Prostate gland (tissue), 2 donors: ENCODE data around the gene CSRNP3. TPM values are rescaled to one million over a fixed set of nuclear protein-coding genes. Genes with fewer than 3 reads are reported as not detected.

ENCODE experiments used
- DNase-seq: peaks from one replicate; pipeline ENCODE4 v3.0.0-alpha.2; 2019; ENCODE audit warnings: low spot score
- H3K27ac ChIP-seq, 2 donors: fragments of 200-600 bp; sonication (generic); 2 replicates each; pipeline ENCODE4 v1.5.1; 2017 to 2019
- H3K27me3 ChIP-seq: fragments of 200-600 bp; sonication (generic); replicated peaks from 2 replicates; pipeline ENCODE4 v1.5.1; 2019; ENCODE audit not compliant: insufficient read depth
- H3K36me3 ChIP-seq, 2 donors: fragments of 200-600 bp; sonication (generic); 1 replicate in 1 of 2; 2 replicates in 1 of 2; pipeline versions ENCODE4 v1.5.1 to v1.8.1; 2017 to 2019
- H3K4me1 ChIP-seq: fragments of 200-600 bp; sonication (generic); replicated peaks from 2 replicates; pipeline ENCODE4 v1.5.1; 2019
- H3K4me3 ChIP-seq, 2 donors: fragments of 200-600 bp; sonication (generic); 2 replicates each; pipeline ENCODE4 v1.5.1; 2017 to 2019
- H3K9me3 ChIP-seq: fragments of 200-600 bp; sonication (generic); 2 replicates; pipeline ENCODE4 v1.5.1; 2017
- POLR2A ChIP-seq: fragments of 450-650 bp; IDR thresholded peaks from one replicate; pipeline ENCODE4 v1.6.1; 2016; ENCODE audit warnings: antibody characterized with exemption, mild to moderate bottlenecking
- POLR2AphosphoS5 ChIP-seq: sonication (generic); formaldehyde crosslinking; IDR thresholded peaks from one replicate; pipeline ENCODE4 v1.6.1; 2017; ENCODE audit warnings: antibody characterized with exemption
- intact Hi-C: fragments of 100-400 bp; cut with DNase I; formaldehyde crosslinking; loops from one replicate; pipeline ENCODE4 v1.14.2; 2022
- total RNA-seq, 2 donors: library from RNA; depleted of rRNA; stranded (reverse); fragments of >200 nt; gene quantifications; one replicate each; pipeline ENCODE4 v1.1.0, GENCODE V29; 2016
- TF ChIP-seq, protein P1 (sequence below), 4 experiments: fragments of 200-600 bp in 2 of 4; fragments of 450-650 bp in 2 of 4; sonication (generic) in 2 of 4; IDR thresholded peaks; 1 replicate in 3 of 4; 2 replicates in 1 of 4; pipeline ENCODE4 v1.5.1; 2016 to 2019; ENCODE audit warnings: antibody characterized with exemption in 4 of 4, mild to moderate bottlenecking in 2 of 4, moderate library complexity in 2 of 4

The CSRNP3 gene
- total RNA-seq, 2 donors from 2014 or later = 3.3 to 4.0 TPM

DNA sequence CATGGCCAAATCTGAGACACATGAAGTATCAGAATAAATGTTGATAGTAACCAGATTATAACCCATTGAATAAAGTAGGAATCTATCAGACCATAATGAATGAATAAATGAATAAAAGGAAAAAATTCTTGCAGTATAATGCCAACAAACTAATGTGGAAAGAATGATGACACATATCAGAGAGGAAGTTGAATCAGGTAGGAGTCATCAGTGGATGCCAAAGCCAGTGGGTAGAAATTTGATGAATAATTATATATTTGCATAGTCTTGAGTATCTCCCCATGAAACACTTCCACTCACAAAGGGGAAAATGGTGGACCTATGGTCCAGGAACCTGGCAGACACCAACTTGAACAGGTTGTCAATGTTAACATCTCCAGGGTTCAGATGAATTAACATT, 255.9 kb downstream of the CSRNP3 start:
- Histone ChIP-seq H3K27ac (no peak overlapping the region), H3K9me3 (no peaks in the 10 kb centered on the region), H3K27me3 (no peaks in the 10 kb centered on the region), H3K36me3 (no peaks in the 10 kb centered on the region), H3K4me1 (no peaks in the 10 kb centered on the region), H3K4me3 (no peak overlapping the region)
- intact Hi-C loops = no loop called here
- no peak for DNase-seq
- TF ChIP-seq POLR2A = no peak
- TF ChIP-seq, protein P1, sequence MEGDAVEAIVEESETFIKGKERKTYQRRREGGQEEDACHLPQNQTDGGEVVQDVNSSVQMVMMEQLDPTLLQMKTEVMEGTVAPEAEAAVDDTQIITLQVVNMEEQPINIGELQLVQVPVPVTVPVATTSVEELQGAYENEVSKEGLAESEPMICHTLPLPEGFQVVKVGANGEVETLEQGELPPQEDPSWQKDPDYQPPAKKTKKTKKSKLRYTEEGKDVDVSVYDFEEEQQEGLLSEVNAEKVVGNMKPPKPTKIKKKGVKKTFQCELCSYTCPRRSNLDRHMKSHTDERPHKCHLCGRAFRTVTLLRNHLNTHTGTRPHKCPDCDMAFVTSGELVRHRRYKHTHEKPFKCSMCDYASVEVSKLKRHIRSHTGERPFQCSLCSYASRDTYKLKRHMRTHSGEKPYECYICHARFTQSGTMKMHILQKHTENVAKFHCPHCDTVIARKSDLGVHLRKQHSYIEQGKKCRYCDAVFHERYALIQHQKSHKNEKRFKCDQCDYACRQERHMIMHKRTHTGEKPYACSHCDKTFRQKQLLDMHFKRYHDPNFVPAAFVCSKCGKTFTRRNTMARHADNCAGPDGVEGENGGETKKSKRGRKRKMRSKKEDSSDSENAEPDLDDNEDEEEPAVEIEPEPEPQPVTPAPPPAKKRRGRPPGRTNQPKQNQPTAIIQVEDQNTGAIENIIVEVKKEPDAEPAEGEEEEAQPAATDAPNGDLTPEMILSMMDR (IDR thresholded peaks at IDR 0.05) = no peak
- TF ChIP-seq POLR2AphosphoS5 = no peak

Other genes with a start within 250 kb of the CSRNP3 start
- 1 to 10 TPM in 1 of 2 donors, under 1 TPM in 1; 0.87 to 1.4 TPM for gene SCN2A, start 230.3 kb upstream of the CSRNP3 start, total RNA-seq